SK-N-SH treated with all-trans-retinoic acid at 6 μM for 48 hours (cell line): Measurements from ENCODE around the gene F11R.

ENCODE experiments used
- BACH2 ChIP-seq: fragments of 250-450 bp; sonication (Bioruptor Pico); IDR thresholded peaks from 2 replicates; pipeline ENCODE4 v1.9.0; 2021; ENCODE audit warnings: mild to moderate bottlenecking, borderline replicate concordance
- CSDC2 ChIP-seq: fragments of 250-450 bp; sonication (Bioruptor Pico); IDR thresholded peaks from 2 replicates; pipeline ENCODE4 v1.5.0; 2020; ENCODE audit warnings: mild to moderate bottlenecking, moderate library complexity
- GLIS3 ChIP-seq: fragments of 250-450 bp; sonication (Bioruptor Pico); IDR thresholded peaks from 2 replicates; pipeline ENCODE4 v1.5.0; 2020; ENCODE audit warnings: mild to moderate bottlenecking, moderate library complexity
- OSR1 ChIP-seq: fragments of 250-450 bp; sonication (Bioruptor Pico); IDR thresholded peaks from 2 replicates; pipeline ENCODE4 v1.8.0; 2022; ENCODE audit warnings: moderate library complexity, mild to moderate bottlenecking, inconsistent platforms
- PPARA ChIP-seq: fragments of 250-450 bp; sonication (Bioruptor Pico); IDR thresholded peaks from 2 replicates; pipeline ENCODE4 v1.5.0; 2020; ENCODE audit warnings: mild to moderate bottlenecking, borderline replicate concordance
- RARB ChIP-seq: fragments of 250-450 bp; sonication (Bioruptor Pico); IDR thresholded peaks from 2 replicates; pipeline ENCODE4 v1.8.0; 2021; ENCODE audit warnings: mild to moderate bottlenecking, moderate library complexity
- ZC3H10 ChIP-seq: fragments of 250-450 bp; sonication (Bioruptor Pico); IDR thresholded peaks from 2 replicates; pipeline ENCODE4 v1.5.1; 2021; ENCODE audit warnings: mild to moderate bottlenecking, moderate library complexity
- TF ChIP-seq, protein P1 (sequence below): fragments of 250-450 bp; sonication (Bioruptor Pico); IDR thresholded peaks from 2 replicates; pipeline ENCODE4 v1.8.0; 2020; ENCODE audit warnings: mild to moderate bottlenecking, moderate library complexity, borderline replicate concordance

- TF ChIP-seq, protein P1, sequence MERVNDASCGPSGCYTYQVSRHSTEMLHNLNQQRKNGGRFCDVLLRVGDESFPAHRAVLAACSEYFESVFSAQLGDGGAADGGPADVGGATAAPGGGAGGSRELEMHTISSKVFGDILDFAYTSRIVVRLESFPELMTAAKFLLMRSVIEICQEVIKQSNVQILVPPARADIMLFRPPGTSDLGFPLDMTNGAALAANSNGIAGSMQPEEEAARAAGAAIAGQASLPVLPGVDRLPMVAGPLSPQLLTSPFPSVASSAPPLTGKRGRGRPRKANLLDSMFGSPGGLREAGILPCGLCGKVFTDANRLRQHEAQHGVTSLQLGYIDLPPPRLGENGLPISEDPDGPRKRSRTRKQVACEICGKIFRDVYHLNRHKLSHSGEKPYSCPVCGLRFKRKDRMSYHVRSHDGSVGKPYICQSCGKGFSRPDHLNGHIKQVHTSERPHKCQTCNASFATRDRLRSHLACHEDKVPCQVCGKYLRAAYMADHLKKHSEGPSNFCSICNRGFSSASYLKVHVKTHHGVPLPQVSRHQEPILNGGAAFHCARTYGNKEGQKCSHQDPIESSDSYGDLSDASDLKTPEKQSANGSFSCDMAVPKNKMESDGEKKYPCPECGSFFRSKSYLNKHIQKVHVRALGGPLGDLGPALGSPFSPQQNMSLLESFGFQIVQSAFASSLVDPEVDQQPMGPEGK: no peak
- no peak for TF ChIP-seq ZC3H10
- no peak for TF ChIP-seq BACH2 (CRISPR knock-in tag)
- TF ChIP-seq RARB (CRISPR knock-in tag): no peak
- no peak for TF ChIP-seq GLIS3
- no peak for TF ChIP-seq OSR1 (CRISPR knock-in tag)
- no peak for TF ChIP-seq CSDC2
- no peak for TF ChIP-seq PPARA (CRISPR knock-in tag)
Measured at GRCh38 chr1:161006563-161006962, 14.4 kb downstream of the F11R start.
